CD8-positive, alpha-beta memory T cell (primary cell): ENCODE data around the gene AKAP8L. TPM values are rescaled to one million over a fixed set of nuclear protein-coding genes. Genes with fewer than 3 reads are reported as not detected.
A peak's percentile ranks its signal among the peaks of the same experiment; 100 is the strongest.

Experiments
- CTCF ChIA-PET: fragments of 350-600 bp; sonication (Branson Sonifier 250); formaldehyde crosslinking; loops from one replicate; lab custom pipeline; 2021; ENCODE audit warnings: antibody characterized with exemption; lab: Charles Lee
- POLR2A ChIA-PET: fragments of 350-600 bp; sonication (Branson Sonifier 250); formaldehyde crosslinking; loops from one replicate; lab custom pipeline; 2021; ENCODE audit warnings: antibody characterized with exemption; lab: Charles Lee
- DNase-seq, 5 donors: peaks; one replicate each; pipeline versions ENCODE4 v3.0.0 to v3.0.0-alpha.2; 2020 to 2022; ENCODE audit warnings: mixed read lengths in 1 of 5
- H3K27ac ChIP-seq: one replicate; pipeline ENCODE4 v1.7.0; 2013; ENCODE audit warnings: low read depth, mild to moderate bottlenecking, low read length, moderate library complexity
- H3K27me3 ChIP-seq: 2 replicates; pipeline ENCODE4 v1.7.0; 2013; ENCODE audit warnings: low read length, mild to moderate bottlenecking; ENCODE audit not compliant: insufficient read depth, poor library complexity, severe bottlenecking
- H3K36me3 ChIP-seq: 2 replicates; pipeline ENCODE4 v1.7.0; 2013; ENCODE audit warnings: mild to moderate bottlenecking, low read length, moderate library complexity; ENCODE audit not compliant: insufficient read depth
- H3K4me1 ChIP-seq: 2 replicates; pipeline ENCODE4 v1.7.0; 2013; ENCODE audit warnings: mild to moderate bottlenecking, low read length, moderate library complexity; ENCODE audit not compliant: insufficient read depth
- H3K4me3 ChIP-seq: 2 replicates; pipeline ENCODE4 v1.7.0; 2013; ENCODE audit warnings: mild to moderate bottlenecking, low read length
- H3K9me3 ChIP-seq: 2 replicates; pipeline ENCODE4 v1.7.0; 2013; ENCODE audit warnings: mild to moderate bottlenecking, low read length
- H3K27ac Mint-ChIP-seq, 8 donors: one replicate each; pipeline ENCODE4 v1.8.0; 2020 to 2021; ENCODE audit warnings: mixed read lengths in 8 of 8, mild to moderate bottlenecking in 6 of 8, inconsistent platforms in 3 of 8, moderate library complexity in 3 of 8
- H3K27me3 Mint-ChIP-seq, 2 donors: one replicate each; pipeline ENCODE4 v1.8.0; 2020 to 2021; ENCODE audit warnings: mixed read lengths in 2 of 2, mild to moderate bottlenecking in 1 of 2, moderate library complexity in 1 of 2
- H3K36me3 Mint-ChIP-seq, 3 donors: one replicate each; pipeline ENCODE4 v1.8.0; 2020 to 2021; ENCODE audit warnings: mixed read lengths in 3 of 3, inconsistent platforms in 1 of 3, mild to moderate bottlenecking in 1 of 3
- H3K4me1 Mint-ChIP-seq, 3 donors: one replicate each; pipeline ENCODE4 v1.8.0; 2020 to 2021; ENCODE audit warnings: mixed read lengths in 3 of 3, inconsistent platforms in 1 of 3, mild to moderate bottlenecking in 1 of 3
- H3K4me3 Mint-ChIP-seq, 7 donors: one replicate each; pipeline ENCODE4 v1.8.0; 2020 to 2021; ENCODE audit warnings: mixed read lengths in 7 of 7, mild to moderate bottlenecking in 6 of 7, moderate library complexity in 4 of 7, inconsistent platforms in 2 of 7
- H3K9me3 Mint-ChIP-seq, 5 donors: one replicate each; pipeline ENCODE4 v1.8.0; 2020 to 2022; ENCODE audit warnings: mixed read lengths in 5 of 5, mild to moderate bottlenecking in 3 of 5, moderate library complexity in 2 of 5, inconsistent platforms in 1 of 5
- polyA plus RNA-seq: library from polyadenylated mRNA; unstranded; fragments of 300-500 nt; fragmentation: Illumina TruSeq; gene quantifications from one replicate; pipeline ENCODE4 v1.2.3, GENCODE V29; 2021
- total RNA-seq, 2 experiments: library from RNA; stranded (reverse); gene quantifications; one replicate each; pipeline ENCODE4 v1.2.3, GENCODE V29; 2021

The AKAP8L gene
- total and polyA plus RNA-seq, 3 experiments from 2014 or later, result 69.8 to 74.9 (median 74.5) TPM

- Mint-ChIP-seq H3K4me3 (no peak overlapping the region), H3K27me3 (no peaks in the 10 kb centered on the region), H3K27ac (no peak overlapping the region), H3K4me1 (peaks cover 14 to 37% (median 19%) of the 10 kb centered on the region in 3 donors), H3K9me3 (no peaks in the 10 kb centered on the region), H3K36me3 (peaks cover 0 to 75% (median 2%) of the 10 kb centered on the region in 3 donors)
- Histone ChIP-seq H3K9me3 (no peaks in the 10 kb centered on the region), H3K27ac (no peak overlapping the region), H3K4me3 (no peak overlapping the region), H3K27me3 (no peaks in the 10 kb centered on the region), H3K36me3 (peaks cover 42% of the 10 kb centered on the region), H3K4me1 (peaks cover 17% of the 10 kb centered on the region)
- DNase-seq, result no peak
- ChIA-PET POLR2A (no interaction called here), CTCF (no interaction called here)
Measured at GRCh38 chr19:15372891-15373301, 45.9 kb downstream of the AKAP8L start.

- H3K4me1 ChIP-seq, result peaks cover 13% of the 10 kb centered on the region
- Mint-ChIP-seq H3K9me3 (no peaks in the 10 kb centered on the region), H3K4me1 (peaks cover 11 to 33% (median 15%) of the 10 kb centered on the region in 3 donors), H3K27me3 (no peaks in the 10 kb centered on the region), H3K4me3 (no peak overlapping the region), H3K36me3 (peaks cover 0 to 80% (median 2%) of the 10 kb centered on the region in 3 donors), H3K27ac (peak overlapping the region in 1 of 8 donors; percentile 14)
- DNase-seq, result no peak
- POLR2A ChIA-PET, result no interaction called here
- CTCF ChIA-PET, result no interaction called here
- no peak overlapping the region for H3K4me3 ChIP-seq
- H3K27ac ChIP-seq, result no peak overlapping the region
- no peaks in the 10 kb centered on the region for H3K27me3 ChIP-seq
- H3K9me3 ChIP-seq, result no peaks in the 10 kb centered on the region
- peaks cover 46% of the 10 kb centered on the region for H3K36me3 ChIP-seq
Measured at GRCh38 chr19:15372470-15372869, 46.3 kb downstream of the AKAP8L start.

GRCh38 chr19:15371786-15372380 lies 46.9 kb downstream of the AKAP8L start:
- Mint-ChIP-seq H3K4me3 (no peak overlapping the region), H3K27ac (peak overlapping the region in 1 of 8 donors; percentile 14), H3K36me3 (peaks cover 0 to 84% (median 2%) of the 10 kb centered on the region in 3 donors), H3K27me3 (no peaks in the 10 kb centered on the region), H3K4me1 (peaks cover 7 to 27% (median 11%) of the 10 kb centered on the region in 3 donors), H3K9me3 (no peaks in the 10 kb centered on the region)
- POLR2A ChIA-PET, result interaction anchor here (0.5 to 2.0 kb wide), 2 partner anchors 8 to 21 kb away, joined by 3 to 9 read pairs; partner anchors contain the start of gene AKAP8
- Histone ChIP-seq H3K27me3 (no peaks in the 10 kb centered on the region), H3K4me1 (peaks cover 7% of the 10 kb centered on the region), H3K4me3 (no peak overlapping the region), H3K9me3 (no peaks in the 10 kb centered on the region), H3K36me3 (peaks cover 48% of the 10 kb centered on the region), H3K27ac (no peak overlapping the region)
- no peak for DNase-seq
- CTCF ChIA-PET, result no interaction called here

GRCh38 chr19:15371119-15371518 lies 47.7 kb downstream of the AKAP8L start:
- Mint-ChIP-seq H3K27ac (no peak overlapping the region), H3K36me3 (peaks cover 0 to 87% (median 2%) of the 10 kb centered on the region in 3 donors), H3K27me3 (no peaks in the 10 kb centered on the region), H3K4me1 (peaks cover 3 to 20% (median 6%) of the 10 kb centered on the region in 3 donors), H3K4me3 (no peak overlapping the region), H3K9me3 (no peaks in the 10 kb centered on the region)
- DNase-seq, result no peak
- ChIA-PET CTCF (no interaction called here), POLR2A (interaction anchor here (0.5 to 2.0 kb wide), 3 partner anchors 9 to 21 kb away, joined by 3 to 9 read pairs (median 5); partner anchors contain the start of gene AKAP8)
- H3K27ac ChIP-seq, result no peak overlapping the region
- H3K4me1 ChIP-seq, result no peaks in the 10 kb centered on the region
- no peaks in the 10 kb centered on the region for H3K27me3 ChIP-seq
- no peaks in the 10 kb centered on the region for H3K9me3 ChIP-seq
- H3K4me3 ChIP-seq, result no peak overlapping the region
- H3K36me3 ChIP-seq, result peaks cover 48% of the 10 kb centered on the region

- peaks cover 0 to 11% (median 0%) of the 10 kb centered on the region in 3 donors for H3K4me1 Mint-ChIP-seq
- H3K27ac Mint-ChIP-seq, result no peak overlapping the region
- no peak overlapping the region for H3K27ac ChIP-seq
- no peaks in the 10 kb centered on the region for H3K9me3 Mint-ChIP-seq
- H3K27me3 Mint-ChIP-seq, result no peaks in the 10 kb centered on the region
- H3K36me3 Mint-ChIP-seq, result peaks cover 0 to 93% (median 2%) of the 10 kb centered on the region in 3 donors
- H3K9me3 ChIP-seq, result no peaks in the 10 kb centered on the region
- H3K4me3 ChIP-seq, result no peak overlapping the region
- no peak for DNase-seq
- no peaks in the 10 kb centered on the region for H3K4me1 ChIP-seq
- CTCF ChIA-PET, result interaction anchor here (1.3 kb wide), 1 partner anchor 10 kb away, joined by 3 read pairs; no protein-coding TSS in a partner anchor
- POLR2A ChIA-PET, result no interaction called here
- no peak overlapping the region for H3K4me3 Mint-ChIP-seq
- no peaks in the 10 kb centered on the region for H3K27me3 ChIP-seq
- peaks cover 61% of the 10 kb centered on the region for H3K36me3 ChIP-seq
Measured at GRCh38 chr19:15369594-15369891, 49.2 kb downstream of the AKAP8L start.

- DNase-seq, result no peak
- peaks cover 61% of the 10 kb centered on the region for H3K36me3 ChIP-seq
- Mint-ChIP-seq H3K4me1 (peaks cover 0 to 9% (median 0%) of the 10 kb centered on the region in 3 donors), H3K27ac (peak overlapping the region in 2 of 8 donors; percentile 32 to 36), H3K9me3 (no peaks in the 10 kb centered on the region), H3K4me3 (no peak overlapping the region), H3K27me3 (no peaks in the 10 kb centered on the region), H3K36me3 (peaks cover 0 to 89% (median 2%) of the 10 kb centered on the region in 3 donors)
- H3K27ac ChIP-seq, result no peak overlapping the region
- no peaks in the 10 kb centered on the region for H3K27me3 ChIP-seq
- H3K4me1 ChIP-seq, result no peaks in the 10 kb centered on the region
- no peaks in the 10 kb centered on the region for H3K9me3 ChIP-seq
- no peak overlapping the region for H3K4me3 ChIP-seq
- ChIA-PET POLR2A (no interaction called here), CTCF (interaction anchor here (1.2 to 1.3 kb wide), 2 partner anchors 9 to 11 kb away, joined by 3 read pairs; partner anchors contain the start of gene AKAP8)
Measured at GRCh38 chr19:15368798-15369593, 49.8 kb downstream of the AKAP8L start.

- CTCF ChIA-PET, result interaction anchor here (1.2 kb wide), 1 partner anchor 12 kb away, joined by 3 read pairs; the partner anchor contains the start of gene AKAP8
- POLR2A ChIA-PET, result no interaction called here
Measured at GRCh38 chr19:15368051-15368632, 50.6 kb downstream of the AKAP8L start.

More at GRCh38 chr19:15368051-15368632, 50.6 kb downstream of the AKAP8L start:
- H3K27me3 ChIP-seq, result no peaks in the 10 kb centered on the region
- H3K27ac ChIP-seq, result no peak overlapping the region
- Mint-ChIP-seq H3K27me3 (no peaks in the 10 kb centered on the region), H3K27ac (peak overlapping the region in 1 of 8 donors; percentile 85), H3K4me3 (no peak overlapping the region), H3K9me3 (no peaks in the 10 kb centered on the region), H3K36me3 (peaks cover 0 to 85% (median 5%) of the 10 kb centered on the region in 3 donors), H3K4me1 (peaks cover 0 to 2% (median 2%) of the 10 kb centered on the region in 3 donors)
- H3K4me3 ChIP-seq, result no peak overlapping the region
- H3K9me3 ChIP-seq, result no peaks in the 10 kb centered on the region
- DNase-seq, result no peak
- H3K4me1 ChIP-seq, result no peaks in the 10 kb centered on the region
- H3K36me3 ChIP-seq, result peaks cover 61% of the 10 kb centered on the region
